HUDEP-2 (cell line): ENCODE results near the gene HOXD11.

ENCODE experiments used
- DNase-seq, 76 experiments: peaks; one replicate each; lab custom pipeline; 2025; ENCODE audit not compliant: unreplicated experiment in 76 of 76; lab: John Stamatoyannopoulos, UW

Gene HOXD11

GRCh38 chr2:176158855-176159662 is 52.0 kb downstream of the HOXD11 start:
- no peak for DNase-seq
